ENCODE measurements around the gene IKZF4.

Gene IKZF4

GRCh38 chr12:56084958-56085543 lies 64.2 kb downstream of the IKZF4 start:
- H3K9ac ChIP-seq (ENCODE audit: low read length in 2 of 2), result no peak overlapping the region
- no peaks in the 10 kb centered on the region for H3K9me3 ChIP-seq (ENCODE audit: control insufficient read depth in 2 of 2, low read length in 2 of 2)
- no peak overlapping the region for H3K27ac ChIP-seq (ENCODE audit: low read length)

DNA sequence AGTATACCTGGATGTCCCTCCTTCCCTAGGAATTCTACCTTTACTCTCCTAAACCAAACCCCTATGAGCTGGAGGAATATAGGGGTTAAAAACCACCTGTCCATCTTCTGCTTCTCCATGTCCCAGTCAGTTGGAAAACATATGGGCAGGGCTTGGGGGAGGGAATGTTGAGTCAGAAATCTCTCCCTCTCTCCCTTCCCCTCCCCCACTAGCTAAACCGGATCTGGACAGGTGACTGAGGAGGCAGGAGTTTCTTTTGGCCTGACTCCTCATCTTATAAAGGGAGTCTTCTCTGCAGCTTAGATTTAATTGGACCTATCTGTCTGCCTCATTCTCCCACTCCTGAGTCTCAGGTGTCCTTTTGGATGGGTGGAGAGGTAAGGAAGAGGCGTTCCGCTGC lies 65.3 kb downstream of the IKZF4 start:
- Histone ChIP-seq H3K36me3 (ENCODE audit: control insufficient read depth in 2 of 2, insufficient read depth in 2 of 2, low read length in 2 of 2) (no peaks in the 10 kb centered on the region), H3K27ac (ENCODE audit: low read length) (no peak overlapping the region), H3K4me1 (ENCODE audit: control insufficient read depth, insufficient read depth, low read length) (no peaks in the 10 kb centered on the region), H3K27me3 (ENCODE audit: control insufficient read depth in 1 of 2, insufficient read depth in 2 of 2, low read length in 2 of 2) (peaks cover 2 to 7% of the 10 kb centered on the region in 2 donors), H3K4me3 (ENCODE audit: low read length in 2 of 2) (no peak overlapping the region), H3K9ac (ENCODE audit: low read length in 2 of 2) (no peak overlapping the region), H3K9me3 (ENCODE audit: control insufficient read depth in 2 of 2, low read length in 2 of 2) (no peaks in the 10 kb centered on the region)

More at GRCh38 chr12:56084958-56085543, 64.2 kb downstream of the IKZF4 start:
- H3K4me1 ChIP-seq (ENCODE audit: control insufficient read depth, insufficient read depth, low read length), result peaks cover 4% of the 10 kb centered on the region
- H3K36me3 ChIP-seq (ENCODE audit: control insufficient read depth in 2 of 2, insufficient read depth in 2 of 2, low read length in 2 of 2), result no peaks in the 10 kb centered on the region
- no peak overlapping the region for H3K4me3 ChIP-seq (ENCODE audit: low read length in 2 of 2)
- H3K27me3 ChIP-seq (ENCODE audit: control insufficient read depth in 1 of 2, insufficient read depth in 2 of 2, low read length in 2 of 2), result peaks cover 11 to 17% of the 10 kb centered on the region in 2 donors

GRCh38 chr12:56086608-56087007 lies 65.8 kb downstream of the IKZF4 start:
- H3K9ac ChIP-seq (ENCODE audit: low read length in 2 of 2), result no peak overlapping the region
- H3K27me3 ChIP-seq (ENCODE audit: control insufficient read depth in 1 of 2, insufficient read depth in 2 of 2, low read length in 2 of 2), result peaks cover 2 to 3% of the 10 kb centered on the region in 2 donors
- no peaks in the 10 kb centered on the region for H3K4me1 ChIP-seq (ENCODE audit: control insufficient read depth, insufficient read depth, low read length)
- no peak overlapping the region for H3K27ac ChIP-seq (ENCODE audit: low read length)
- no peak overlapping the region for H3K4me3 ChIP-seq (ENCODE audit: low read length in 2 of 2)
- H3K36me3 ChIP-seq (ENCODE audit: control insufficient read depth in 2 of 2, insufficient read depth in 2 of 2, low read length in 2 of 2), result no peaks in the 10 kb centered on the region
- no peaks in the 10 kb centered on the region for H3K9me3 ChIP-seq (ENCODE audit: control insufficient read depth in 2 of 2, low read length in 2 of 2)

DNA sequence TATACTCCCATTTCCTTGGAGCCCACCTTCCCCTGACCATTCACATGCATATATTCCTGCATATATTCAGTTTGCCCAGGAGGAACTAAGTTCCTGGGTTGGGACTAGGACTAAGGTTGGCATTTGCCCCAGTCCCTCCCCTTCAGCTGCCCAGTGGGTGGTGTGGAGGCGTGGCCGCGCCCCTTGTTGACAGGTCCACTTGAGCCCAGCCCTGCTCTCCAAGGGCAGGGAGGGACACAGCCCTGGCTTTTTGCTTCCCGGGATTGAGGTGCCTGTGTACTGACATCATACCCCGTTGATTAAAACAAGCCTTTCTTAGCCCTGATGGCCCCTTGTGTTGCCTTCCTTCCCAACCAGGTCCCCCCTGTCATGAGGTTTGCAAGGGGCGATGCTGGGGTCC lies 66.4 kb downstream of the IKZF4 start:
- Histone ChIP-seq H3K4me3 (ENCODE audit: low read length in 2 of 2) (no peak overlapping the region), H3K27ac (ENCODE audit: low read length) (no peak overlapping the region), H3K9ac (ENCODE audit: low read length in 2 of 2) (no peak overlapping the region), H3K27me3 (ENCODE audit: control insufficient read depth in 1 of 2, insufficient read depth in 2 of 2, low read length in 2 of 2) (no peaks in the 10 kb centered on the region), H3K9me3 (ENCODE audit: control insufficient read depth in 2 of 2, low read length in 2 of 2) (no peaks in the 10 kb centered on the region), H3K4me1 (ENCODE audit: control insufficient read depth, insufficient read depth, low read length) (no peaks in the 10 kb centered on the region), H3K36me3 (ENCODE audit: control insufficient read depth in 2 of 2, insufficient read depth in 2 of 2, low read length in 2 of 2) (no peaks in the 10 kb centered on the region)
